Suprapubic skin (tissue), 4 donors: ENCODE data around the gene HES2.

Experiments used
- POLR2A ChIP-seq, 2 donors: fragments of 450-650 bp; IDR thresholded peaks; one replicate each; pipeline ENCODE4 v1.6.1; 2017; ENCODE audit warnings: antibody characterized with exemption in 2 of 2, mild to moderate bottlenecking in 2 of 2, moderate library complexity in 2 of 2
- POLR2AphosphoS5 ChIP-seq, 3 donors: sonication (generic); formaldehyde crosslinking; IDR thresholded peaks; one replicate each; pipeline ENCODE4 v1.6.1; 2017; ENCODE audit warnings: antibody characterized with exemption in 3 of 3
- TF ChIP-seq, protein P1 (sequence below), 2 donors: fragments of 200-600 bp in 1 of 2; fragments of 450-650 bp in 1 of 2; sonication (generic) in 1 of 2; IDR thresholded peaks; one replicate each; pipeline ENCODE4 v1.5.1; 2016 to 2019; ENCODE audit warnings: antibody characterized with exemption in 2 of 2, mild to moderate bottlenecking in 1 of 2, moderate library complexity in 1 of 2

- TF ChIP-seq, protein P1, sequence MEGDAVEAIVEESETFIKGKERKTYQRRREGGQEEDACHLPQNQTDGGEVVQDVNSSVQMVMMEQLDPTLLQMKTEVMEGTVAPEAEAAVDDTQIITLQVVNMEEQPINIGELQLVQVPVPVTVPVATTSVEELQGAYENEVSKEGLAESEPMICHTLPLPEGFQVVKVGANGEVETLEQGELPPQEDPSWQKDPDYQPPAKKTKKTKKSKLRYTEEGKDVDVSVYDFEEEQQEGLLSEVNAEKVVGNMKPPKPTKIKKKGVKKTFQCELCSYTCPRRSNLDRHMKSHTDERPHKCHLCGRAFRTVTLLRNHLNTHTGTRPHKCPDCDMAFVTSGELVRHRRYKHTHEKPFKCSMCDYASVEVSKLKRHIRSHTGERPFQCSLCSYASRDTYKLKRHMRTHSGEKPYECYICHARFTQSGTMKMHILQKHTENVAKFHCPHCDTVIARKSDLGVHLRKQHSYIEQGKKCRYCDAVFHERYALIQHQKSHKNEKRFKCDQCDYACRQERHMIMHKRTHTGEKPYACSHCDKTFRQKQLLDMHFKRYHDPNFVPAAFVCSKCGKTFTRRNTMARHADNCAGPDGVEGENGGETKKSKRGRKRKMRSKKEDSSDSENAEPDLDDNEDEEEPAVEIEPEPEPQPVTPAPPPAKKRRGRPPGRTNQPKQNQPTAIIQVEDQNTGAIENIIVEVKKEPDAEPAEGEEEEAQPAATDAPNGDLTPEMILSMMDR (IDR thresholded peaks at IDR 0.05): no peak
- TF ChIP-seq POLR2AphosphoS5 (IDR thresholded peaks at IDR 0.05) (no peak), POLR2A (IDR thresholded peaks at IDR 0.05) (no peak)
Measured at GRCh38 chr1:6467224-6467623, 47.5 kb upstream of the HES2 start.
